Thoracic aorta (tissue), 2 donors: ENCODE data around the gene ZNF286A. TPM values are rescaled to one million over a fixed set of nuclear protein-coding genes. Genes with fewer than 3 reads are reported as not detected.
A peak's percentile ranks its signal among the peaks of the same experiment; 100 is the strongest.
"Not testable (repeated sequence)": the region's sequence is repeated elsewhere in the genome, so short reads cannot be mapped to it uniquely, and the experiment has no call there.

Experiments used
- ATAC-seq: fragments of 150-250 bp; one replicate; pipeline ENCODE4 v1.8.0; 2017; ENCODE audit warnings: low read depth; ENCODE audit not compliant: insufficient number of reproducible peaks, low FRiP score
- DNase-seq: peaks from one replicate; pipeline ENCODE4 v3.0.0-alpha.2; 2020; ENCODE audit warnings: low spot score
- H3K27ac ChIP-seq, 2 donors: fragments of 200-600 bp; sonication (generic); 1 replicate in 1 of 2; 2 replicates in 1 of 2; pipeline ENCODE4 v1.5.1; 2016; ENCODE audit warnings: mild to moderate bottlenecking in 2 of 2, moderate library complexity in 2 of 2
- H3K27me3 ChIP-seq: fragments of 200-600 bp; sonication (generic); replicated peaks from 2 replicates; pipeline ENCODE4 v1.6.0; 2016; ENCODE audit warnings: mild to moderate bottlenecking; ENCODE audit not compliant: insufficient read depth
- H3K36me3 ChIP-seq: fragments of 200-600 bp; sonication (generic); one replicate; pipeline ENCODE4 v1.5.1; 2016
- H3K4me1 ChIP-seq, 2 donors: fragments of 200-600 bp; sonication (generic); 1 replicate in 1 of 2; 2 replicates in 1 of 2; pipeline versions ENCODE4 v1.5.1 to v1.6.0; 2016; ENCODE audit warnings: low read depth in 2 of 2, mild to moderate bottlenecking in 1 of 2; ENCODE audit not compliant: control insufficient read depth in 1 of 2
- H3K4me3 ChIP-seq: fragments of 200-600 bp; sonication (generic); 2 replicates; pipeline ENCODE4 v1.5.1; 2016; ENCODE audit warnings: mild to moderate bottlenecking
- H3K9me3 ChIP-seq: fragments of 200-600 bp; sonication (generic); 2 replicates; pipeline ENCODE4 v1.5.1; 2016
- CTCF ChIP-seq: fragments of 200-600 bp; sonication (generic); IDR thresholded peaks from one replicate; pipeline ENCODE4 v1.5.1; 2019; ENCODE audit warnings: antibody characterized with exemption
- total RNA-seq, 2 donors: library from RNA; depleted of rRNA; stranded (reverse); fragments of >200 nt; gene quantifications; one replicate each; pipeline versions ENCODE4 v1.1.0 to v1.2.3, GENCODE V29; 2016

ZNF286A gene
- total RNA-seq, 2 donors from 2014 or later, result 7.6 to 22.4 TPM

GRCh38 chr17:15660077-15660476 is 39.5 kb upstream of the ZNF286A start:
- no peak for ATAC-seq

GRCh38 chr17:15662681-15663080 is 36.9 kb upstream of the ZNF286A start:
- ATAC-seq (no peak), DNase-seq (no peak)
- no peaks in the 10 kb centered on the region for H3K4me1 ChIP-seq
- H3K36me3 ChIP-seq, result no peaks in the 10 kb centered on the region
- H3K27me3 ChIP-seq, result no peaks in the 10 kb centered on the region
- no peaks in the 10 kb centered on the region for H3K9me3 ChIP-seq
- TF ChIP-seq CTCF, result no peak
- no peak overlapping the region for H3K4me3 ChIP-seq
- no peak overlapping the region for H3K27ac ChIP-seq

More at GRCh38 chr17:15660077-15660476, 39.5 kb upstream of the ZNF286A start:
- Histone ChIP-seq H3K36me3 (no peaks in the 10 kb centered on the region), H3K4me3 (no peak overlapping the region), H3K9me3 (no peaks in the 10 kb centered on the region), H3K4me1 (no peaks in the 10 kb centered on the region), H3K27ac (no peak overlapping the region), H3K27me3 (no peaks in the 10 kb centered on the region)
- DNase-seq, result no peak
- TF ChIP-seq CTCF, result no peak

GRCh38 chr17:15663176-15663575 is 36.4 kb upstream of the ZNF286A start:
- no peak for ATAC-seq
- no peaks in the 10 kb centered on the region for H3K36me3 ChIP-seq
- H3K27ac ChIP-seq, result no peak overlapping the region
- no peak for DNase-seq
- H3K4me1 ChIP-seq, result no peaks in the 10 kb centered on the region
- no peak for TF ChIP-seq CTCF
- H3K9me3 ChIP-seq, result no peaks in the 10 kb centered on the region
- H3K4me3 ChIP-seq, result no peak overlapping the region
- H3K27me3 ChIP-seq, result no peaks in the 10 kb centered on the region

- Histone ChIP-seq H3K27ac (no peak overlapping the region), H3K4me3 (no peak overlapping the region), H3K9me3 (no peaks in the 10 kb centered on the region), H3K4me1 (no peaks in the 10 kb centered on the region), H3K27me3 (no peaks in the 10 kb centered on the region), H3K36me3 (no peaks in the 10 kb centered on the region)
- no peak for TF ChIP-seq CTCF
- DNase-seq (no peak), ATAC-seq (no peak)
Measured at GRCh38 chr17:15663691-15664090, 35.9 kb upstream of the ZNF286A start.

- not testable (repeated sequence) for H3K9me3 ChIP-seq, H3K27me3 ChIP-seq, H3K36me3 ChIP-seq, H3K4me1 ChIP-seq, ATAC-seq, H3K27ac ChIP-seq, DNase-seq, H3K4me3 ChIP-seq
Measured at GRCh38 chr17:15669526-15669925, 30.0 kb upstream of the ZNF286A start.

- not testable (repeated sequence) for H3K36me3 ChIP-seq
Measured at GRCh38 chr17:15674640-15675039, 24.9 kb upstream of the ZNF286A start.

GRCh38 chr17:15675991-15676390 is 23.6 kb upstream of the ZNF286A start:
- not testable (repeated sequence) for H3K27ac ChIP-seq, H3K36me3 ChIP-seq, H3K9me3 ChIP-seq, H3K27me3 ChIP-seq, H3K4me1 ChIP-seq, ATAC-seq, DNase-seq, H3K4me3 ChIP-seq

More at GRCh38 chr17:15674640-15675039, 24.9 kb upstream of the ZNF286A start:
- H3K9me3 ChIP-seq, ATAC-seq, H3K4me1 ChIP-seq, H3K4me3 ChIP-seq, H3K27me3 ChIP-seq, H3K27ac ChIP-seq, DNase-seq: not testable (repeated sequence)

- not testable (repeated sequence) for DNase-seq, H3K36me3 ChIP-seq, H3K4me1 ChIP-seq, H3K27me3 ChIP-seq, ATAC-seq, H3K27ac ChIP-seq, H3K4me3 ChIP-seq, H3K9me3 ChIP-seq
Measured at GRCh38 chr17:15683135-15683534, 16.4 kb upstream of the ZNF286A start.

GRCh38 chr17:15683824-15684478 is 15.6 kb upstream of the ZNF286A start, which contains the start of gene TRIM16:
TRIM16 (minus strand) TSS chr17:15684311; CDS start chr17:15651609, 32,702 bp downstream.
- H3K27ac ChIP-seq, H3K36me3 ChIP-seq, H3K9me3 ChIP-seq, ATAC-seq, H3K4me1 ChIP-seq, H3K27me3 ChIP-seq: not testable (repeated sequence)
- DNase-seq, result peak; percentile 30
- H3K4me3 ChIP-seq, result peak within 1 kb of the TSS; percentile 82
